Measurements from ENCODE around the gene HDAC9.
"Not testable (repeated sequence)": the region's sequence is repeated elsewhere in the genome, so short reads cannot be mapped to it uniquely, and the experiment has no call there.

The HDAC9 gene

DNA sequence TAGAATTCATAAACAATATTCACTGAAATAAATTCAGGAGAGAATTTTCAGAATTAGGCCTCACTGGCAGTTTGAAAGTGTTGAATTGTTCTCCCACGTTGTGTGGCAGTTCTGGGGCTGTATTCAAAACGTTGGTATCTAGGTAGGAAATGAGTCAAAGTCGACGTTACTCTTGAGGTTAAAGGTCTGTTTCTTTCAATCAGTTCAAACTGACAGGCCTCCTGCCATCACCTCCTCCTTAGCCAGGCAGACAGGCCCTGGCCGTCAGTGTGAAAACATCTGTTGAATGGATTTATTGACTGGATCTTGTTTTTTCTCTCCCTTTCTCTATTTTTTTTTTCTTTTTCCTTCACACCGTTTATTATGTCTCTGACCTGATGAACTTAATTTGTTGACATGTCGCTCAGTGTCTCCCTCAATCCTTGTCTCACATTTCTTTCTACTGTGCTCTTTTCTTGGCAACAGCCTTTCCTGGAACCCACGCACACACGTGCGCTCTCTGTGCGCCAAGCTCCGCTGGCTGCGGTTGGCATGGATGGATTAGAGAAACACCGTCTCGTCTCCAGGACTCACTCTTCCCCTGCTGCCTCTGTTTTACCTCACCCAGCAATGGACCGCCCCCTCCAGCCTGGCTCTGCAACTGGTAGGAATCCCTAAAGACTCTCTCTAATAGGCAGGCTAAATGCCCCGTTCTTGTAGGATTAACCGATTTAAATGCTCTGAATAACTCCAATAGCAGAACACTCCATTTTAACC, 231.7 kb downstream of the HDAC9 start:
- DNase-seq (ENCODE audit: low spot score), result no peak

- DNase-seq (ENCODE audit: low spot score), result not testable (repeated sequence)
These were observed 240.5 kb downstream of the HDAC9 start for GRCh38 chr7:18736012-18736411.

- DNase-seq (ENCODE audit: low spot score), result no peak
These were observed 245.0 kb downstream of the HDAC9 start for GRCh38 chr7:18740579-18740988.

DNA sequence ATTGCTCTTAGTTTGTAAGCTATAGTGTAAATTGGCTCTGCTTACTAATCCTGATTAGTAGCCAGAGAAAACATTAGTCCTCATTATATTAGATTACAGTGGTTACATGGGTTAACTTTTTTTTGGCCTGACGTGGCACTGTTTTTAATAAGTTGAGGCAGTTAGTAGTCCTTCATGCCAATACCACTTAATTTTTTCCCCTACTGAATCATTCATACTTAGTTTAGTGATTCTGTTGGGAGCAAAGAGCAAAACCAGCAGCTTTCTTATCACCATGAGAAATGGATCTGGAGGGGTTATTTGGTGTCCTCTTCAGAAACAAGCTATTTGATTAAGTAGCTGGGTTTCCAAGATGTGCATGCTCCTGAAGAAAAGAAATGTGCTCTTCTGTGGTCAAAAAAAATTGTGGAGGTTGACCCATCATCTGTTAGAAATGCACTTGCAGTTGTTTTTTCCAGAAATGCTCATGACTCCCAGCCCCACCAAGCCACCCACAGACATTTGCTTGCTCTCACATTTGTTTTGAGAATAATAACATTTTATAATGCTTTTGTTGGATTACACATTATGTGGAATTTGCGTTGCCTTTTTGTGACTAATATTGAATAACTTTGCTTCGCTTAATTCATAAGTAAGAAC, 258.5 kb downstream of the HDAC9 start:
- no peak for DNase-seq (ENCODE audit: low spot score)

DNA sequence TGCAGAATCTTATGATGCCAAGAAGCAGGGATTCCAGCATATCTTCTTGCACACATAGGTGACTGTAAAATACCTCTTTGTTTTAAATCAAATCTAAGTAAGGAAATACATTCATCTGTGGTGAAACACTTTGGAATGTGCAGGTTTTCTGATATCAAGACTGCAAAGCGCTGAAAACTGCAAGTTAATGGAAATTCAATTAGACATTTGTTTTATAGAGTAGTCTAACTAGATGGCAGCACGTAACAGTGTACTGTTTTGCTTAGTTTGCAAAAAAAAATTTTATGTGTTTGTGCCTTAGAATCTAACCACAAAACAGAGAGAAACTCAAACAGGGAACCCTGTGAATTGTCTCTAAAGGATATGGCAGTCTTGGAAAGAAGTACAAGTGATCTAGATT, 259.2 kb downstream of the HDAC9 start:
- no peak for DNase-seq (ENCODE audit: low spot score)

- no peak for DNase-seq (ENCODE audit: low spot score)
These were observed 260.2 kb downstream of the HDAC9 start for GRCh38 chr7:18755793-18756192.

GRCh38 chr7:18756378-18757050, 261.0 kb downstream of the HDAC9 start:
- DNase-seq (ENCODE audit: low spot score), result no peak

DNA sequence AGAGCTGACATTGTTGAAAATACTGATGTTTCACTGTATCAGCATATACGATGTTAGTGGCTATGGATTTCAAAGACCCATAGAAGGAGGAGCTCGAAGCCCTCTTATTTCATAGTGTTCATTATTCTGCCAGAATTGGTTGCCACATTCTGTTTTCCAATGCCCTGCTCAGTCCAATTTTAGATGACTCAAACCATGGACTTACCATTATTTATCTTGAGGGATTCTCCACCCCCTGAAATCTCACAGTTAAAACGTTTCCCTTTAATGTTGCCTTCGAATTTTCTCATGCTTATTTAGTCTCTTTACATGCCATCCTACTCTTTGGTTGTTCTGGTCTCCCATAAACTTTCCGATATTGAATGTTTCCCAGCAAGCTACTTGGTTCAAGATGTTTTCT, 264.5 kb downstream of the HDAC9 start:
- no peak for DNase-seq (ENCODE audit: low spot score)

DNA sequence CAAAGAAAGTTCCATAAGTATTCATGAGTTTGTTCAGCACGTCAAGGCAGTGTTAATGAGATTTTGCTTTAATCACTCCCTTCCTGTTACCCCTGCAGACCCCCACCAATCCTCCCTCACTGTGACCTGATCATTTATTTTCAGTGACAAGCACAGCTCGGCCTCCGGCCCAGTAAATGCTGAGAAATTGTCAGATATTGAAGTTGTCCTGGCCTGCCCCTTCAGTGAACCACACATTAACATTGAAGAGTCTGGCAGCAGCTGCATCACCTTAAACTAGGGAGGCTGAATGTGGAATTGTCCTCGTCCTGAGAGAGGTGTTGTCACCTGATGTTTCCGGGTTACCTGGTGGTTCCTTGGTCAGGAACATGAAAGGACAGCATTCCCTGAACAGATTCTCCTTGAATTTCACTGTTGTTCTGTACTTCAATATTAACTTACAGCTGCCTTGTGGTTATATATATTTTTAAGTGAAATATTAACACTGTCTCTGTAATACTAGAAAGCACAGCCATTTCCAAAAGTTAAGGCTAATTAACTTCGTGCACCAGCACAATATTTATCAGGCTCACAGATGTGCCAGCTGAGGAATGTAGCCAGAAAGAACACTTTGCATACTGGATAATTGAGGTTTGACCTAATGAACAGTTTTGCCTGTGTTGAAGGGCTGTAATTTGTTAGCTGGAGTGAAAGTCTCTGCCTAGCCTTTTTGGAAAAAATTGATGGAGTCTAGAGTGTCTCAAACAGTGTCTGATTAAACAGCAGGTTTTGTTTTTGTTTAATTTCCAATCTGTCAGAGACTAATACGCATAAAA, 265.3 kb downstream of the HDAC9 start:
- no peak for DNase-seq (ENCODE audit: low spot score)

DNA sequence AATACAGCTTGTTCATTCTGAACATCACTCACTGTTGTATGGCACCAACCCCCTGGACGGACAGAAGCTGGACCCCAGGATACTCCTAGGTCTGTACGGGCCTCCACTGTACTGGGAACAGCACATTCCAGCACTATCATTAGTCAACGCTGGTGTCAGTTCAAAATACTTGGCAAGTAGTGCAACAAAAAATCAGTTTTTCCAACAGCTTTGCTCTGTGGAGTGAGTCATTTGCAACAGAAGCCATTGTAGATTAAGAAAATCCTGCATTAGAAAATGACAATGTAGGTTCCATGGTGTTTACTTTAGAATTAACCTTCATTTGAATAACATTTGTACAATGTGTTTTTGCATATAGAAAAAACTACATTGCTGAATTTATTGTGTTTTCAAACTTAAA, 266.6 kb downstream of the HDAC9 start:
- DNase-seq (ENCODE audit: low spot score), result no peak

DNA sequence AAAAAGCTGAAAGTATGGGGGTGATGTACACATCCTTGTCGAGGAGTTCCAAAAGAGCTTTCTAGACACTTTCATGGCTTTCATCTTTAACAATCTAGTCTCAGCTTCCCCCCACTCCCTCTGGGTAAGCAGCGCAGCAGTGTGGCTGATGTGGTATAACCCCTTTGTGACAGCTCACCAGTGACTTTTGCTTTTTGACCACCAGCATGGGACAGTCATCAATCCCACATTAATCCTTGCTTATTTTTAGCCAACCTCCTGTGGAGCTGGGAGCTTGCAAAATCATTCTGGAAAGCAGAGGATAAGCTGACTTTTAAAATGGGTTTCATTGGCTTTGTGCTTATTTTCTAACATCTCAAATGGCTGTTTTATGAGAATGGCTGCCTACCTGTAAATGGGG, 272.7 kb downstream of the HDAC9 start:
- no peak for DNase-seq (ENCODE audit: low spot score)

- DNase-seq (ENCODE audit: low spot score), result no peak
These were observed 274.7 kb downstream of the HDAC9 start for GRCh38 chr7:18770154-18770811.

- no peak for DNase-seq (ENCODE audit: low spot score)
These were observed 275.3 kb downstream of the HDAC9 start for GRCh38 chr7:18770822-18771221.

DNA sequence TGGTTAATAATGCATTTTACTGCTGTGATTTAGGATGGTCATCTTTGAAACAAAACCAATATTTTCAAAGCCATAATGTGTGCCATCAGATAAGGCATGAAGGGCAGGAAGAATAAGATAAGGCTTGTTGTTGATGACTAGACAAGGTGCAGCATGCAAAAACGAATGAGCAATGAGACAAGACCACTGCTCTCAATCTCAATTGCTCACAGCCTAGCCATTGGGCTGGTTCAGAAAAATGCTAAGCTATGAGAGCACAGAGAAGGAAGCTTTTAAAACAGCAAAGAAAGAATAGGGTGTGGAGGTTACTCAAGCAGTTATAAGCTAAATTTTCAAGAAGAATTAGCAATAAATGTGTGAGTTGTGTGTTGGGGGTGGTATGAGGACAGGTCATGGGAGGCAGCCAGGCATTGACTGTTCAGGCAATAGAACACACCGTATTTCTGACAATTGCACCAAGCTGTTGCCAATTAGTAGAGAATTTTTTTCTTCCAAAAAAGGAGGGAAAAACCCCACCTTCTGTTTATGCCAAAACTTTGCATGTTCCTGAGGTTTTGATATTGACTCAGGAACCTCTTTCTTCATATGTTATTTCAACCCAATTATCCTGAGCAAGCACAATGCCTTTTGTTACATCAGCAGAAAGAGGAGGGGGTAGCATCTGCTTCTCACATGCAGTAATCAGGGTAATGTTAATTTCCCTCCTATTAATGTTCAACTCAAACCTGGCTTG, 276.5 kb downstream of the HDAC9 start:
- DNase-seq (ENCODE audit: low spot score), result no peak

- no peak for DNase-seq (ENCODE audit: low spot score)
These were observed 277.0 kb downstream of the HDAC9 start for GRCh38 chr7:18772567-18772965.

DNA sequence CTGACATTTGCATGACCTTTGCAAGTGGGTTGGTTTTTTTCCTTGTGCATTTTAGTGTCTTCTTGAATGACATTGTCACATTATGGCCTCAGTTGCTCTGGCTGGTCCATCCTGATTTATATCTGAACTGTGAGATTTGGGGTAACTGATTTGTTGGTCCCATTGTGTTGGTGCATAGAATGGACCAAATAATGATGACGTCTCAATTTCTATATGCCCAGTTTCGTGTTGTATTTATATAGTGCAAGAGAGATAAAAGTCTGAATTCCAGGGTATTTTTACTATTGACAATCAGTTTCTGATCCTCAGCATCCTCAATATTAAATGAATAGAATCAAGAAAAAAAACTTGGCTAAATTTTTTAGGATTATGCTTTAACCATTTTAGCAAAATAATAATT, 281.8 kb downstream of the HDAC9 start:
- no peak for DNase-seq (ENCODE audit: low spot score)

DNA sequence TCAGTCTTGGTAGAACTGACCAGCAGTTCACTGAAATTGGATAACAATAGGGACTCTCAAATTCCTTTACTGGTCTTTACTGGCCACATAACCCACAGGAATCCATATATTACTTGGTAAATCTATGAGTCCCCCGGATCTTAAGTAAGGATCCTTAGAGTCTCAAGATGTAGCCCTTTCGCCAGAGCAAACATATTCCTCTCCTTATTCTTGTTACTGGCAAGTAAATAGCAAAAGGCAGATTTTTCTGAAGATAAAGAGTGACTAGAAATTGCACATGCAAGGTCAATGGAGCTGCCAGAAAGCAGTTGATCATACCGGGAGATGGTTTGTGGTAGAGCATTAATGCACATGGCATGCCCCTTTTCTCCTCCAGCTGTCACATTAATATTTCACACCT, 283.0 kb downstream of the HDAC9 start:
- no peak for DNase-seq (ENCODE audit: low spot score)

- DNase-seq (ENCODE audit: low spot score), result no peak
These were observed 284.7 kb downstream of the HDAC9 start for GRCh38 chr7:18780266-18780665.

- DNase-seq (ENCODE audit: low spot score), result no peak
These were observed 285.4 kb downstream of the HDAC9 start for GRCh38 chr7:18780938-18781337.

DNA sequence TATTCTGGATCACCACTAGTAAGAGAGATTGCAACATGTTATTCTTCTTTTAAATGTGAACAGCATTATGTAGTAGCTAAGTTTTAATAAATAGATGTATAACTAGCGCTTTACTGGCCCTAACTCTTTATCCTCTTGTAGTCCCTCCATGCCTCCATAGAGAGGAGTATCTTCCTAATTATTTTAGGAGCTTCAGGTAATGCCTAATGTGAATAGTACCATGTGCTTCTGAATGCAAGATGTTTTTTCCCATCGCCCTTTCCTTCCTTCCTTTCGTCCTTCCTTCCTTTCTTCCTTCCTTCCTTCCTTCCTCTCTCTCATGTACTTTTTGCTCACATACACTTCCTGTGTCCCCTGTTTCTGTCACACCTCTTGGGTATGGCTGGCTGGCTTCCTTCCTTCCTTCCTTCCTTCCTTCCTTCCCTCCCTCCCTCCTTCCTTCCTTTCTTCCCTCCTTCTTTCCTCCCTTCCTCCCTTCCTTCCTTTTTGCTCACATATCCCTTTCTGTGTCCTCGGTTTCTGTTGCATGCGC, 290.7 kb downstream of the HDAC9 start:
- no peak for DNase-seq (ENCODE audit: low spot score)

DNA sequence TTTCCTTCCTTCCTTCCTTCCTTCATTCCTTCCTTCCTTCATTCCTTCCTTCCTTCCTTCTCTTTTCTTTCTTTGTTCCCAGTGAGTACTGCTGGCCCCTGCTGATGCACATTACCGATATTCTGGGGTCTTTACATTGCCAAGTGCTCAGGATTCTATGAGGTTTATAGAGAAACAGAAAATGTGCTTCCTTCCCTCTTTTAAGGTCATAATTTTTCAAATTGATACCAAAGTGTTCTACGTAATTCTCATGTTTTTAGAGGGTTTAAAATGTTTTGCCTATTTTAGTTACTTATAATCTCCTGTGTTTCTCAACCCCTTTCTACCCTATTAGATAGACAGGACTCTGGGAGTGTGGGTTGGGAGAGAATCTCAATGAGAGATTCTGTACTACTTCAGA, 291.2 kb downstream of the HDAC9 start:
- DNase-seq (ENCODE audit: low spot score), result no peak

Data from SW480 (cell line).